Colon (tissue), 2 donors: Measurements from ENCODE around the gene ZNF563.

Experiments used
- FAIRE-seq: peaks from 2 replicates; lab custom pipeline; 2012; peaks lifted over from hg19 to GRCh38; lab: Jason Lieb, UNC
- donor health status: control.
- donor health status: control.

ZNF563 gene

DNA sequence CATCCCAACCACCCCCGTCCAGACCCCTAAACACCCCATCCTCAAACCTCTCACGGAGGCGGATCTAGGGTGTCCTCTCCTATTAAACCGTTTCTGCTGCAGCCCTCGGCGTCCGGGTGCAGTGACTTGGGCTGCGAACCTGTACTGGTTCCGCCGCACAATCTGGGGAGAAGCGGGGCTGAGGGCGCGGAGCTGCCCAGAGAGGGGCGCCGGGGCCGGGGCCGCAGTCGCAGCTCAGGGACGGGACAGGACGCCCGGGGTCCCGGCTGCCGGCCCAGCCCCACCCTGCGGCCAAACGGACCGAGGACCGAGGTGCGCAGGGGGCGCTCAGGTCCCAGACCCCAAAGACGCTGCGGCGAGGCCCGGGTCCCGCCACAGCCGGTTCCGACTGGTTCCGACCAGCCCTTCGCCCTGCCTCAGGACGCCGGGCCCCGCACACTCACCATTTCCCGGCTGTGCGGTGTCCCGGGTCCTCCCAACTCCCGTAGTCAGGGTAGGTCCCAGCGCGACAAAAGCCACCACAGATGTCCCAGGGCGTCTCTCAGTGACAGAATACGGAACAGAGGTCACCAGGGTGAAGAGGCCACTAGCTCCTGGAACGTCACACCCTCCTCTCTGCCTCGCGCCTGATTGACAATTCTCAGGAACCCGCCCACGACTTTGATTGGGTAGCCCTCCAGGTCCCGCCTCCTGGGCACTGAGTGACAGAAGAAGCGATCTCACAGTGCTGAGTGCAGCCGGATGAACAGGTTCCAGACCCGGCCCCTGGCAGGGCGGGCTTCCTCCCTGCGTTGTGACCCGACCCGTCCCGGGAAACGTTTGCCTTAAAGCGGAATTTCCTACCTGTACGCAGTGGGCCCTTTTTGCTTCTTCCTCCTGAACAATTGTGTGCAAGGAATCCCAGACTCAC is 38.9 kb downstream of the ZNF563 start, which contains the start of gene ZNF44:
TSS of gene ZNF44 (minus strand) at position 635 of the 910 bp plus-strand sequence. CDS start at position 446, 189 bp downstream.
- peak; percentile 53 for FAIRE-seq

DNA sequence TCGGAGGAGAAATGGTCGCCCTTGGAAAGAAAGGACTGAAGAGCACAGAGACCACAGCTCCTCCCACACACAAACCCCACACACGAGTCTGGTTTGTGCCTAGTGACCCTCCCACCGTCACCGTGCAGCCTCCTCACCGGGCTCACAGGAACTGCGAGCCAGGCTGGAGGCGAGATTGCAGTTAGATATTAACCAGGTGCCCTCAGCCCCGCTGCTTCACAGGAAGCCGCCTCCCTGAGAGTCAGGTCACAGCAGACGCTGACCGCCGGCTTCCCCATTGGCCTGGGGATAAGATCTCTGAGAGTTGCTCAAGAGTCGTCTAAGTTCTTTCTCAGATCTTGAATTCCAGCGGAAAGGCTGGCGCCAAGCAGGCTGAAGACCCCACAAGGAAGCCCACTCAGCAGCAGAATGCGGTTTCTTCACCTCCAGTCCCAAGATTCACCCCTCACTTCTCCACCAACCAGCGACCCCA is 39.6 kb downstream of the ZNF563 start:
- no peak for FAIRE-seq

DNA sequence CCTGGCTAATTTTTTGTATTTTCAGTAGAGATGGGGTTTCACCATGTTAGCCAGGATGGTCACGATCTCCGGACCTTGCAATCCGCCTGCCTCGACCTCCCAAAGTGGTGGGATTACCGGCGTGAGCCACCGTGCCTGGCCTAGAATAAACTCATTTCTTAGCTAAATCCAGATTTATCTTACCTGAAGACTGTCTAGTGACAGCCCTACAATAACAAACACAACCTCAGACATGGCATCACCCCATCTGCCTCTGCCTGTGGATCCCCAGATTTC is 43.7 kb downstream of the ZNF563 start:
- FAIRE-seq = no peak

- FAIRE-seq = no peak
Measured at GRCh38 chr19:12287958-12288500, 45.4 kb downstream of the ZNF563 start.

DNA sequence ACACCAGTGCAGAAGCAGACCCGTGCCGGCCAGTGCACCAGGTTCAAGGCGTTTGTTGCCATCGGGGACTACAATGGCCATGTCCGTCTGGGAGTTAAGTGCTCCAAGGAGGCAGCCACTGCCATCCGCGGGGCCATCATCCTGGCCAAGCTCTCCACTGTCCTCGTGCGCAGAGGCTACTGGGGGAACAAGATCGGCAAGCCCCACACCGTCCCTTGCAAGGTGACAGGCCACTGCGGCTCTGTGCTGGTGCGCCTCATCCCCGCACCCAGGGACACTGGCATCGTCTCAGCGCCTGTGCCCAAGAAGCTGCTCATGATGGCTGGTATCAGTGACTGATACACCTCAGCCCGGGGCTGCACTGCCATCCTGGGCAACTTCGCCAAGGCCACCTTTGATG is 48.8 kb downstream of the ZNF563 start:
- FAIRE-seq = no peak

DNA sequence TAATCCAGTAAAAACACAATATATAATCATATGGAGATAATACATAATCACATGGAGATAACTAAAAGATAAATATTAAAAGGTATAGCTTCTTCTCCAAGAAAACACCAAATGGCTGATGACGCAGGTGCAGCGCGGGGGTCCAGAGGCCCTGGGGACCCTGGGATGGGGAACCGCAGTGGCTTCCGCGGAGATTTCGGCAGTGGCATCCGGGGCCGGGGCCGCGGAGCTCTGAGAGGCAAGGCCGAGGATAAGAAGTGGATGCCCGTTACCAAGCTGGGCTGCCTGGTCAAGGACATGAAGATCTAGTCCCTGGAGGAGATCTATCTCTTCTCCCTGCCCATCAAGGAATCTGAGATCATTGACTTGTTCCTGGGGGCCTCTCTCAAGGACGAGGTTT is 49.2 kb downstream of the ZNF563 start:
- FAIRE-seq = no peak

DNA sequence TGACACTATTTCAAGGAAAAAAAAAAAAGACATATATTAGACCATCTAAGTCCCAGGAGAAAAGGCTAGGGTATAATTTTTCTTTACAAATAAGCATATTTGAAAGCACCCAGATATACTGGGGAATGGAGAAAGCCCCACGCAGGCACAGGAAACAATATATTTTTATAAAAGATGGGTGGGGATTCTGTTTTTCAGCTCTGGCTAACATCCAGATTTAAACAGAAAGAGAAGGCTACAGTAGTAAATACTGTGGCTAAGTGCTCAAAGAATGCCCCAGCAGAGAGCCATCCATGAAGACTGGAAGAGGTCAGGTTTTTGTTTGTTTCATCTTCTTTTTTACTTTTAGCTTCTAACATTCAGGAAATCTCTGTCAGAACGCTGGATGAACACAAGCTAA is 54.7 kb downstream of the ZNF563 start:
- no peak for FAIRE-seq

DNA sequence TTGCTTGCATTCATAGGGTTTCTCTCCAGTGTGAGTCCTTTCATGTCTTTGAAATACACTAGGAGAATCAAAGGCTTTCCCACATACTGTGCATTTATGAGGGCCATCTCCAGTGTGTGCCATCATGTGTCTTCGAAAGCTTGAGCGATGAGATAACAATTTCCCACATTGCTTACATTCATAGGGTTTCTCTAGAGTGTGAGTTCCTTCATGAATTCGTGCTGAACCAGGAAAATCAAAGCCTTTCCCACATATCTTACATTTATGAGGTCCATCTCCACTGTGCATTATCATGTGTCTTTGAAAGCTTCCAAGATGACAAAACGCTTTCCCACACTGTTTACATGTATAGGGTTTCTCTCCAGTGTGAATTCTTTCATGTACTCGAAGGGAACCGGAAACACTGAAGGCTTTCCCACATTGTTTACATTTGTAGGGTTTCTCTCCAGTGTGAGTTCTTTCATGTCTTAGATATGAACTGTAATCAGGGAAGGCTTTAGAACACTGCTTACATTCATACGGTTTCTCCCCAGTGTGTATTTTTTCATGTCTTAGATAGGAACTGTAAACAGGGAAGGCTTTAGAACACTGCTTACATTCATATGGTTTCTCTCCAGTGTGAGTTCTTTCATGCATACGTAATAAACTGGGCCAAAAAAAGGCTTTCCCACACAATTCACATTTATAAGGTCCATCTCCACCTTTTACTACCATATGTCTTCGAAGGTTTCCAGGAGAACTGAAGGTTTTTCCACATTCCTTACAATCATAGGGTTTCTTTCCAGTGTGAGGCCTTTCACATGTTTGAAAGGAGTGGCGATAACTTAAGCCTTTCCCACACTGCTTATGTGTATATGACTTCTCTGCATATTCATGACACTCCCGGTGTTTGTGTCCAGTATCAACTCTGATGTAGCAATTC is 60.2 kb downstream of the ZNF563 start:
- FAIRE-seq = no peak

GRCh38 chr19:12272386-12272785 is 61.0 kb downstream of the ZNF563 start:
- no peak for FAIRE-seq

DNA sequence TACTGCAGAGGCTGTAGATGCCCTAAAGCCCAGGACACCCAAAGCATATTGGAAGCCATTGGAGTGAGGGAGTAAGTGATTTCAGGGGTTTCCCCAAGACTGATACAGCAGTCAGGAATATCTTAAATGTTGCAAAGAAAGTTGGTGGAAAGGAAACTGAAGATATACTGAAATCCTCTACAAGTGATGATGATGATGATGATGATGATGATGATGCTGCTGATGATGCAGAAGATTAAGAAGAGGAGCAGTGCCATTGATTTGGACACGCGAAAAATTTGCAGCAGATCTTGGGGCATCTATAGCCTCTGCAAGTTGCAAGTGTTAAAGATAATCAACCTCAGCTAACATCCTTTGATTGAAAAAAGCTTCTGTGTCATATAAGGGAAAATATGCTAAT is 62.6 kb downstream of the ZNF563 start:
- FAIRE-seq = no peak
